Stimulated activated CD4-positive, alpha-beta T cell treated with anti-CD3 and anti-CD28 coated beads, Interleukin-1b, Interleukin-23, amount 100 ng/mL, for 24 hours (primary cell): Measurements from ENCODE around the gene HOXD4.

Experiments used
- DNase-seq, 4 experiments: peaks; one replicate each; pipeline ENCODE4 v3.0.0-alpha.2; 2020; ENCODE audit warnings: low read depth in 4 of 4, low spot score in 1 of 4

The HOXD4 gene

GRCh38 chr2:176151442-176152287, at the start of gene HOXD4:
HOXD4 (plus strand) TSS chr2:176151550; CDS start chr2:176151634, 84 bp downstream.
- no peak for DNase-seq

DNA sequence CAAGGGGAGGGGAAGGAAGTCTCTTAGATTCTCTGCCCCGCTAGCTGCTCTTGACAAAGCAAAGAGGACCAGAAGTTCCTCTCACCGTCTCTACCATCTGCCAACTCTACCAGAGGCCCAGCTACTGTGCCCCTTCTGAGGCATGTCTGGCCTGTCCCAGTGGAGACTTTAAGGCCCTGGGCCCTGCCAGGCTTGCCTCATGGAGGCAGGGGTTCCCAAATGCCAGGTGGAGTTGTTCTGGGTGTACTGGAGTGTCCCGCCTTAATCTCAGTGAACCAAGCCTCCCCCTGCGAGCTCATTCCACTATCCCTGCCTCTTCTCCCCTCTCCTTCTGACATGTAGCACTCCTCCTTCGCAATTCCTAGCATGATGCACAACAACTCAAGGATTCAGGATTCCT, 49.5 kb upstream of the HOXD4 start:
- no peak for DNase-seq

DNA sequence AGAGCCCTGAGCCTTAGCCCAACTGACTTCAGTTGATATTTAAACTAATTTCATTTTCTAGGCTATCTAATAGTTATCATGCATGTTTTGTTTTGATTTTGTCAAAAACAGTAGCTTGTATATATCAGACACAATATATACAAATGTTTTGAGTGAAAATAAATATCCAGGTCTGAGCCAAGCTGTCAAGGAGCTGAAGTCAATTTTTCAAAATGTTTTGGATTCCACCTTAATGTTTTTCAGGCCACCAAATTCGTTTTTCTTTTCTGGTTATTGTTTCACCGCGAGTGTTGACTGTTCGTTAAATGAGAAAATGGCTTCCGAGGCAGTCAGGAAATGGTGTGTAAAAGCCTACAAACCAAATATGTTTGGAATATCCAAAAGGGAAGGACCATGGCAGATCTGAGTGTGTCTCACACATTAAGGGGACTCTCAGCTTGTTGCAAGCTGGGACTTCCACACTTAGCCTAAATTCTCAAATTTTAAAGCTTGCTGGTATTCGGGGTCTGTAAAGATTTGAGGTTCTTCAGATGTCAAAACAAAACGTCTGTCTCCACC, 49.0 kb upstream of the HOXD4 start:
- no peak for DNase-seq

DNA sequence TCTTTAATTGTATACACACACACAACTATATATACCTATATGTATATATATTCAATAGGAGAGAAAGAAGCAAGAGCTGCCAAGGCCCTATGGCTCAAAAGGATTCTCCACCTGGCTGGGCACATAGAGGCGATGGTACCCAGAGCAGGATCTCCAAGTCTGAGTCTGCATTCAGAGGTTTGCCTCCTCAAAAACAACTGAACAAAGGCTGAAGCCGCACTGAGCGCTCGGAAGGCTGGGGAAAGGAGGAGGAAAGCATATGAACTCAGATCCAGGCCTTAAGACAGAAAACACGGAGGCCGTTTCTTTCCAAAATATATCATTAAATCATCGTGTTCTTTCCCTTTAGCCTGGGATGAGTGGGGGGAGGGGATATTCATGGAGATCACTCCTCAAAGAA, 48.2 kb upstream of the HOXD4 start:
- DNase-seq, result no peak

DNA sequence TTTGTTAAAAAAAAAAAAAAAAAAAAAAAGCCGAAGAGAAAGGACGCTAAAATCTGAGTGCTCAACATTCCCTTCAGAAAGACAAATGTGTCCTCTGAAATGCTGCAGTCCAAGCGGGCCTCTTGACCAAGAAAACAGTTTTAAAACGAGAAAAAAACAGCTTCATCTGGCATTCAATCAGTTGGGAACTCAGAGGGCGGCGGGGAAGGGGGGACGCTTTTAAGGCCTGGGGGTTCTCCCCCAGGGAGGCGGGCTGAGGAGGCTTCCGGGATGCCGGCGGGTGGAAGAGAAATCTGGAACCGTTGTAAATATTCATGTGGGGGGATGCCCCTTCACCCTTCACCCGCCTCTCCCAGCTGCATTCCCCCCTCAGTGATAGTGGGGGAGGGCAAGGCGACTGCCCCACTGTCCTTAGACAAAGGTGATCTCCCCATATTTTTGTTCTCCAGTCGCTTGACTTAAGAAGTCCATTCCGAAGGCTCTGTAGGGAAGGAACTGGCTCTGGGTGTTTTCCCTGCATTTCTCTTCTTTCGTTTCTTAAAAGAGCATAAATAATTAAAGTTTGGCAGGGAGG, 47.5 kb upstream of the HOXD4 start:
- no peak for DNase-seq

DNA sequence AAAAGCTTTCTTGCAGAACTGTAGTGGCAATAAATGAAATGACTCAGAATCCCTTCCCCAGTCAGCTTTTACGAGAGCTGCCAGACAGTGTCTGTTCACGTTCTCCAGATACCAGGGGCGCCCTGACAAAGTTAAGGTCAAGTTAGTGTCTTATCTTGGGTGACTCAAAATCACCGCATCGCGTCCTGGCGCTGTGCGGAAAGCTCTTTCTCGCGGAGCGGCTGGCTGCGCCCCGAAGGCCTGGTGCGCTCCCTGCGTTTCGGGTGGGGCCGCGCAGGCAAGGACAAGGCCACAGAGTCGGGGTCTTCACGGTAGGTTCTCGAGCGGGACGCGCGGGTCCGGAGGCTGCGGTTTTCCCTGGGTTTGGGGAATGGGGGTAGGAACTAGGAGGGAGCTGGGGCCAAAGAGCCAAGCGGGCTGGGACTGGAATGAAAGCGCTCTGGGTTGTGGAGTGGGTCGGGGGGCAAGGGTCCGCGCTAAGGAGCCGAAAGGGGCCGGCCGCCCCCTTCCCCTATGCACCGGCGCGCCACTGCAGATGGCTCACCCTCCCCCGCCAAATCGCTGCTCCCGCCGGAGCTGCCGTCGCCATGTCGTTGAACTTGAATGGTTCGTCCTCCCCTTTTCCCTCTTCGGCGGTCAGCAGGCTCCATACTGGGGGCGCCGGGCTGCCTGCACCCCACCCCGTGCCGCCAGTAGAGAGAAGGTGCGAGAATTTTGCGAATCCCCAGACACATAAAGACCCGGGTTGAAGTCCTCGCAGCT, 46.9 kb upstream of the HOXD4 start:
- no peak for DNase-seq

DNA sequence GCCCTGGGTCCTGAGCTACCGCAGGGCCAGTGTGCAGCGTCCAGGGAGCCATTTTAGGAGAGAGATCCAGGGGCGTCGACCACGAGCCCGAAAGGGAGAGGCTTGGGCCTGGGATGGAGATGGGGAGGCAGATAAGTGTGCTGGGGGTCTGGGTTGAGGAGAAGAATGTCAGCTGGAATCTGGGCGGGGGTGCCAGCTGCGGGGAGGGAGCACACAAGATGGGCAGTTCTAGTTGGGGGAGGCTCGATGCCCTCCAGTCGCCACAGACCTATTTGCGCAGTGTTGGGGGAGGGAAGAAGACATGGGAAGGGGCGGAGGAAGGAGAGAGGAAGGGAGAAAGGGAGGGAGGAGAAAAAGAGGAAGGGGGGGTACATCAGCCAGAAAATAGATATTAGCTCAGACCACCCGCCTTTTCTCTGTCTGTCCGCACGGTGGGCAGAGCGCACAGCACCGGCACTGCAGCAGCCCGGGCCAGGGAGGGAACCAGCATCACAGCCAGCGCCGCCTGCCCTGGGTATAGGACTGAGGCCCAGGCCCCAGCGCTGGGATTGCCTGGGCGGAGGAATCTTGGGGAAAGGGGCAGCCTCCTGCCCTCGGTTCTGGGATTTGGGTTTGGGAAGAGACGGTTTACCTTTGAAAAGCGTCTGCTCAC, 46.1 kb upstream of the HOXD4 start:
- DNase-seq, result no peak

DNA sequence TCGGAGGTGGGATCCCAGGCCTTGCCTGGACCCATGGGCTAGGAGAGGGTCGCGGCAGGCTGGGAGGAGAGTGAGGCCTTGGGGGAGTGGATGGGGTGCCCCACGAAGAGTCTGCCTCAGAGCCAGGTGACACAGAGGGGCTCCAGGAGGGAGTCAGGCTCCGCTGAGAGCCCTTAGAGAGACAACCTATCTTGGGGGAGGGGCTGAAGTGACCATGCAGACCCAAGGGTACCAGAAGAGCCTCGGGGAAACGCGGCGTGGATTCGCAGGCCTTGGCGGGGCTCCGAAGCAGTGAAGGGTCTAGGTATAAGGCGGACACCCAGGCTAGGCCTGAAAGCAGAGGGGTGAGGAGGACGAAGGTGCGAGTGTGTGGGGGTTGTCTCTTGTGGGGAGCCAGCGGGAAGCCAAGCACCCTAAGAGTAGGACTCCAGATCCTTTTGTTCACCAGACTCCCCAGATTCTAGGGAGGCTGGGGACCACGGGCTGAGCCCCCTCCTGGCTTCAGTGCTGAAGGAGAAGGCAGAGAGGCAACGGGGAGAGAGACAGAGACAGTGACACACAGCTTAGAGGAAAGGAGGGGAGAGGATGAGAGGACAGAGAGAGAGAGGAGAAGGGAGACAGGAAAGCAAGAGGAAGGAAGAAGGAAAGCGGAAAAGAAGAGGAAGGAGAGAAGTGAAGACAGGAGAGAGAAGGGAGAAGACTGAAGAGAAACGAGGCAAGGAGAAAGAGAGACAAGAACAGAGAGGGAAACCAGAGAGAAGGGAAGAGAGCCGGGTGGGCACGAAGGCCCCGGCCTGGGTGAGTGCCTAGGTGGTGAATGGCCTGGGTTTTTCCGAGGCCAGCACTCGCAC, 45.4 kb upstream of the HOXD4 start:
- DNase-seq, result no peak

DNA sequence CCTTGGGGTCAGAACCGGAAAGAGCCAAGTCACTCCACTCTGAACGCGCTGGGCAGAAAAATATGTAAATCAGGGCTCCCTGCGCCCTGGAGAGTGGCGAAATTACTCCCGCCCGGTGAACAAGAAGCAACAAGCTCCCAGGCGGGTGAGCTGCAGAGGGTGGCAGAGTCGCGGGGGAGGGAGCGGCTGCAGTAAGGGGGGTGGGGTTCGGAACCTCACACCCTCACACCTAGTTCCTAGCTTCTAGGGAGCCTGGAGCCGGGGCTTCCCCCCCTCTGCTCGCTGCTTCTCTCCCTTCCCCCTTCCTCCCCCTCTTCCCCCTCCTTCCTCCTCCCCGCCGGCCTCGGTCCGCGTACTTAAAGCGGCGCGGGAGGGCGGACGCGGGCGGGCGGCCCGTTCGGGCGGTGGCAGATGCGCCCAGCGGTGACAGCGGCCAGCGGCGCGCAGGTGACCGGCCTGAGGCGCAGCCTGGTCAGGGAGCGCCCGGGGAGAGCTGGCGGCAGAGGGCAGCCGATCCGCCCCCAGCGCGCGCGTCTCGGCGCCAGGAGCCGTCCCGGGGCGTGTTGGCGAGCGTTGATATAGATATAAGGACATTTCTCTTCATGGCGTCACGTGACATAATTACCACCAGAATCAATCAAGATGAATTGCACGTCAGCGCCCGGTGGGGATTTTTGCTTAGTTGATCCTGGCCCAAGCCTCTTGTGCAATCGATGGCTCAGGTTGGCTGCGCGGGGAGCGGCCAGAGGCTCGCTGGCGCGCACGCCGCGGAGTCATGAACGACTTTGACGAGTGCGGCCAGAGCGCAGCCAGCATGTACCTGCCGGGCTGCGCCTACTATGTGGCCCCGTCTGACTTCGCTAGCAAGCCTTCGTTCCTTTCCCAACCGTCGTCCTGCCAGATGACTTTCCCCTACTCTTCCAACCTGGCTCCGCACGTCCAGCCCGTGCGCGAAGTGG, 44.5 kb upstream of the HOXD4 start, which contains the start of gene HOXD11:
TSS of gene HOXD11 (plus strand) at position 700 of the 959 bp plus-strand sequence. CDS start at position 776, 76 bp downstream.
- DNase-seq, result no peak

DNA sequence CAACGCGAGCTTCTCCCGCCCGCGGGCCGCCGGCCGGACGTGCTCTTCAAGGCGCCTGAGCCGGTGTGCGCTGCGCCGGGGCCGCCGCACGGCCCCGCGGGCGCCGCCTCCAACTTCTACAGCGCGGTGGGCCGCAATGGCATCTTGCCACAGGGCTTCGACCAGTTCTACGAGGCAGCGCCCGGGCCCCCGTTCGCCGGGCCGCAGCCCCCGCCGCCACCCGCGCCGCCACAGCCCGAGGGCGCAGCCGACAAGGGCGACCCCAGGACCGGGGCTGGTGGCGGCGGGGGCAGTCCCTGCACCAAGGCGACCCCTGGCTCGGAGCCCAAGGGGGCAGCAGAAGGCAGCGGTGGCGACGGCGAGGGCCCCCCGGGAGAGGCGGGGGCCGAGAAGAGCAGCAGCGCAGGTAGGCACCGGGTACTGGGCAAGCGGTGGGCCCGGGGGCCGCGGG, 43.6 kb upstream of the HOXD4 start:
- no peak for DNase-seq

DNA sequence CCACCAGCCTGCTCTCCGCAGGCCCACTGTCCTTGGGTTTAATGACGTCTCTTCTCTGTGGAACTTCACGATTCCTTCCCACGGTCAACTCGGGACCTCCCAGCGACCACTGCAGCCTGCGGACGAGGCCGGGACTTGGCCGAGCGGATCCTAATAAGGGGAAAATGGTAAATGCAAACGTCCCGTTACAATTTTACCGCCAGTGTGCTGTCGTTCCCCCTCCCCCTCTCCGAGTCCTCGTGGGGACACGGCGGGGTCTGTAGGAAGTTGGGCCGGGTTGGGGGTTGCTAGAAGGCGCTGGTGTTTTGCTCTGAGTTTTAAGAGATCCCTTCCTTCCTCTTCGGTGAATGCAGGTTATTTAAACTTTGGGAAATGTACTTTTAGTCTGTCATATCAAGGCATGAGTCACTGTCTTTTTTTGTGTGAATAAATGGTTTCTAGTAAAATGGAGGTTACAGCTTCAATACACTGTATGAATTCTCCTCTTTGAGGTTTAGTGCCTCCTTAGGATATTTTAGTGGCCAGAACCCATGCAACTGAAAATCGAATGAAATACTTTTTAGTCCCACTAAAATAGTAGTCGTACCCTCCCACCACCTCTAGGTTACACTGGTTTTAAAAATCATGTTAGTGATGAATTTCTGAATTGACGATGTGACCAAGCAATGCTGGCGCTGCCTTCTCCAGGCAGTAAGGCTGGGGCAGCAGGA, 42.0 kb upstream of the HOXD4 start:
- DNase-seq, result no peak

- no peak for DNase-seq
Observed at GRCh38 chr2:176109946-176110345, 41.4 kb upstream of the HOXD4 start.

GRCh38 chr2:176110415-176111308, 40.7 kb upstream of the HOXD4 start:
- DNase-seq, result no peak

DNA sequence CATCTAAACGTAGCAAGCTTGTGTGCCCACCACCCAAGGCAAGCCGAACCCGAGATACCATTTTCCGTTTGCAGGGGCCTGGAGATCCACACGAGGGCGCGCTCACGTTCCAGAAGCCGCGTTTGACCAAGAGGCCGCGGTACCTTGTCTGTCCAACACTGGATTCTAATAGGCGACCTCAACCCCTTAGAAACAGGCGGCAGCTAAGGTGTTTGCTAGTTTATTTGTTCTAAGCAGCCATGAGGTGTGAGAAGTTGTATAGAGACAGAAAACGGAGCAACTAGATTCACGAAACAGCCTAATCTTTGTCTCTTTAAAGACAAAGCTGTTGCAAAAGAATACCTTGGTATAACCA, 40.1 kb upstream of the HOXD4 start:
- DNase-seq, result no peak

DNA sequence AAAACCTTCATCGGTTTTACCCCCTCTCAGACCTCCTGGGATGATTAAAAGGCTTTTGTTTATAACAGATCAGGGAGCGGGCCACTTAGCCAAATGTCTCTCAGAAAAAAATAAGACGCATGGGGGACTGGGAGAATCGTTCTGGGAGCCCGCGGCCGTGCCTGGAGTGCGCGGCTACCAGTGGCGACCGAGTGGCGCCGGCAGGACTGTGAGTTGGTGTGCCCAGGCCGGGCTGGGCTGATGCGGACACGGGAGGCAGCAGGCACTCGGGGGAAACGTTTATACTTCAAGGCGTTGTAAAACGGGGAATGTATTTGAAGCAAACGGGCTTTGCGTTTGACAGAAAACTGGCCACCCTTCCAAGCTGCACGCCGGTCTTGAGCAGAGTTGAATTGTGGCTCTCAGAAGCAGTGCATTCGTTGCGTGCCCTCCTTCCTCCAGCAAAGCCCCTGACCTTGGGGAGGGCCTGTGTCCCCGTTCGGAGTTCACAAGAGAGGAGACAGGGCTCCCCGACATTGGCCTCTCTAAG, 39.4 kb upstream of the HOXD4 start:
- DNase-seq, result no peak

DNA sequence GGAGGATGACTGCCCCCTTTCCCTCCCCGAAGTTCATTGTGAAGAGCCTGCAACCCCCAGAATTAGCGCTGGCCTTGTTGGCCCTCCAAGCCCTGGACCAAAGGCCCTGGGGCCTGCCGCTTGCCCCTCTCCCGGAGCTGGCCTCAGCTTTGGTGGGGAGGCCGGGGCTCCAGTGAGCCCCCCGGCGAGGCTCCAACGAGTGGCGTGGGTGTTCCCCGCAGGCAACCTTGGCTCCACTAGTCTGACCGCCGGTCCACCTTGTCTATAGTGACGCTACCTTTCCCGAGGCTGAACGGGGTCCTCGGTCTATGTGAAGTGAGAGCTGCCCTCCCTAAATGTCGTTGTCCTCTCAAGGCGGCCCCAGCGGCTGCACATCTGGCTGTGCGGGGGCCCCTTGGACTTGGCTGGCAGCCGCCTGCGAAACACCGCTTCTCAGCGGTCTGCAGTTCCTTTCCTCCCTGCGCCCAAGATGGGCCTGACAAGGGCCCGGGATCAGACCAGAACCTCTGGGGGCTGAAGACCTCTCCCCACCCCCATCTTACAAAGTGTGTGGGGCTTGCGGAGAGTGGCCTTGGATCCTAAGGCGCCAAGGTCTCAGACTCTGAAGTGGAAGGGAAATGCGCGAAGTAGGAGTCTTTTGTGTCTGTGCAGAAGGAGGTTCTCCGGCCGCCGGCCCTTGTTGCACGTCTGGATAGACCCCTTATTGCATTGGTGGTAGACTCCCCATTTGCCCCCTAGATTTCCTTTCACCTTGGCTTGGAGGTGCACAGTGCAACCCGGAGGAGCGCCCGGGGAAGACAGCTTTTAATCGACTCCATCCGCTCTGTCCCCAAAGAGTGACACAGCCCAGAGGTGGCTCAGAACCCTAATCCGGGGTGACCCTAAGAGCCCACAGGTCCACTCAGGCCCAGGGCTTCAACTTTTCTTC, 38.7 kb upstream of the HOXD4 start:
- no peak for DNase-seq
